Activated CD4-positive, alpha-beta T cell treated with anti-CD3 and anti-CD28 coated beads for 24 hours (primary cell): ENCODE measurements around the gene CHMP6.
"Not testable (repeated sequence)": the region's sequence is repeated elsewhere in the genome, so short reads cannot be mapped to it uniquely, and the experiment has no call there.

Experiments used
- DNase-seq, 2 donors: peaks; one replicate each; pipeline ENCODE4 v3.0.0-alpha.2; 2020; ENCODE audit warnings: low read depth in 2 of 2

The CHMP6 gene

DNA sequence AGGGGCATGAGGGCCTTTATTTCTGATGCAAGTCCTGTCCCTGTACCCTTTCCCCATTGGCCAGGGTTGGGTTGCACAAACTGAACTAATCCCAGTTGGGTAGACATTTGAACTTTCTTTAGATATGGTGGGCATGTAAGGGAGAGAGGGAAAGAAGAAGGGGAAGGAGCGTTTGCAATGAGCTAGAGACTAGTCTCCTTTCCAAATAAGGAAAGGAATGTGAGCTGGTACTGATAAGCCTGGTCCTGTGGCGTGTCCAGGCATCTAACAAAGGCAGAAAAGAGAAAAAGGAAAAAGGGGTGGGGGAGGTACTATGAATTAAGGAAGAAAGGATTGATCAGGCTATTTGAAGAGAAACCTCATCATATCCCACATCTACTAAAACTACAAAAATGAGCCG lies 20.3 kb downstream of the CHMP6 start:
- no peak for DNase-seq

DNA sequence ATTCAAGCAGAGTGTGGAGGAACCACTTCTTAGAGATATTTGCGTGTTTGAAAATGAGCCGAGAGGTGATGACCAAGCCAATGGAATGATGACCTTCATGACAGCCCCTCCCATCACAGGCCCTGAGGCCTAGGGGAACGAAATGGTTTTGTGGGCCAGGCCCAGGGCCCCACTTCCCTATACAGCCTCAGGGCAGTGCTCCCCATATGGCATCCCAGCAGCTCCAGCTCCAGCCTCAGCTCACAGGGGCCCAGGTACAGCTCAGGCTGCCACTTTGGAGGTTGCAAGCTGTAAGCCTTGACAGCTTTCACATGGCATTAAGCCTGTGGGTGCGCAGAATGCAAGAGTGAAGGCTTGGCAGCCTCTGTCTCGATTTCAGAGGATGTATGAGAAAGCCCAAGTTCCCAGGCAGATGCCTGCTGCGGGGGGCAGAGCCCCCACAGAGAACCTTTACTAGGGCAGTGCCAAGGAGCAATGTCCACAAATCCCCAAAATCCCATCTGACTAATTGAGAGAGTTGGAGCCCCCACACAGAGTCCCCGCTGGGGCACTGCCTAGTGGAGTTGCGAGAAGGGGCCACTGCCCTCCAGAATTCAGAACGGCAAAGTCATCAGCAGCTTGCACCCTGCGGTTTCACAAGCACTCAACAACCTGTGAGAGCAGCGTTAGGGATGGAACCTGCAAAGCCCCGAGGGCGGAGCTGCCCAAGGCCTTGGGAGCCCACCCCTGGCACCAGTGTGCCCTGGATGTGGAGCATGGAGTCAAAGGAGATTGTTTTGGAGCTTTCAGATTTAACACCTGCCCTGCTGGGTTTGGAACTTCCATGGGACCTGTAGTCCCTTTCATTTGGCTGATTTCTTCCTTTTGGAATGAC lies 21.2 kb downstream of the CHMP6 start:
- no peak for DNase-seq

DNA sequence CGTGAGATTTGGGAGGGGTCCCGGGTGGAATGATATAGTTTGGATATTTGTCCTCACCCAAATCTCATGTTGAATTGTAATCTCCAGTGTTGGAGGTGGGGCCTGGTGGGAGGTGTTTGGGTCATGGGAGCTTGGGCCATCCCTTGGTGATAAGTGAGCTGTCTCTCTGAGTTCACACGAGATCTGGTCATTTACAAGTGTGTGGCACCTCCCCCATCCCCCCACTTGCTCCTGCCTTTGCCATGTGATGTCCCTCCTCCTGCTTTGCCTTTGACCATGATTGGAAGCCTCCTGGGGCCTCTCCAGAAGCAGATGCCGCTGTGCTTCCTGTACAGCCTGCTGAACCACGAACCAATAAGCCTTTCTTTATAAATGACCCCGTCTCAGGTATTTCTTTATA lies 22.0 kb downstream of the CHMP6 start:
- DNase-seq, result no peak

DNA sequence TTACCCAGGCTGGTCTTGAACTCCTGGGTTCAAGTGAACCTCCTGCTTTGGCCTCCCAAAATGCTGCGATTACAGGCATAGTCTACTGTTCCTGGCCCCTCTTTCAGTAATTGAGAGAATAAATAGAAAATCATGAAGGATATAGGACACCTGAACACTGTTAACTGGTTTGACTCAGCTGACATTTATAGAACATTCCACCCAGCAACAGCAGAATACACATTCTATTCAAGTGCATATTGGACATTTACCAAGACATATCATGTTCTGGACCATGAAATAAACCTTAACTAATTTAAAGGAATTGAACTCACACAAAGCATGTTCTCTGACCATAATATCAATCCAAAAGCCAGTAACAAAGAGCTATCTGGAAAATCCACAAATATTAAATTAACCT lies 23.5 kb downstream of the CHMP6 start:
- DNase-seq, result no peak

DNA sequence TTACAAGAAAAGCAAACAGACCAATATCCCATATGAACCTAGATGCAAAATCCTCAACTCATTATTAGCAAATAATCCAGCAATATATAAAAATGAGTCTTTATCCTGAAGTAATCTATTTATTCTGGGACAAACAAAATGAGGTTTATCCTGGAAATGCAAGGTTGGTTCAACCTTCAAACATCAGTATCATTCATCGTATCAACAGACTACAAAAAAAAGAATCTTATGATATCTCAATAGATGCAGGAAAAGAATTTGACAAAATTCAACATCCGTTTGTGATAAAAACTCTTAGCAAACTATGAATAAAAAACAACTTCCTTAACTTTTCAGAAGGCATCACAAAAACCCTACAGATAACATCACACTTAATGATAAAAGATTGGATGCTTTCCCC lies 24.9 kb downstream of the CHMP6 start:
- no peak for DNase-seq

DNA sequence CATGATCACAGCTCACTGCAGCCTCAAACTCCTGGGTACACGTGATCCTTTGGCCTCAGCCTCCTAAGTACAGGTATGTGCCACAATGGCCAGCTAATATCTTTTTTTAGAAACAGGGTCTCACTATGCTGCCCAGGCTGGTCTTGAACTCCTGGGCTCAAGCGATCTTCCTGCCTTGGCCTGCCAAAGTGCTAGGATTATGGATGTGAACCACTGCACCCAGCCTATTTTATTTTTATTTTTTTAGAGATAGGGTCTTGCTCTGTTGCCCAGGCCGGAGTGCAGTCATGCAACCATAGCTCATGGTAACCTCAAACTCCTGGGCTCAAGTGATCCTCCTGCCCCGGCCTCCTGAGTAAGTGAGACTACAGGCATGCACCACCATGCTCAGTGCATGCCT lies 25.7 kb downstream of the CHMP6 start:
- not testable (repeated sequence) for DNase-seq

DNA sequence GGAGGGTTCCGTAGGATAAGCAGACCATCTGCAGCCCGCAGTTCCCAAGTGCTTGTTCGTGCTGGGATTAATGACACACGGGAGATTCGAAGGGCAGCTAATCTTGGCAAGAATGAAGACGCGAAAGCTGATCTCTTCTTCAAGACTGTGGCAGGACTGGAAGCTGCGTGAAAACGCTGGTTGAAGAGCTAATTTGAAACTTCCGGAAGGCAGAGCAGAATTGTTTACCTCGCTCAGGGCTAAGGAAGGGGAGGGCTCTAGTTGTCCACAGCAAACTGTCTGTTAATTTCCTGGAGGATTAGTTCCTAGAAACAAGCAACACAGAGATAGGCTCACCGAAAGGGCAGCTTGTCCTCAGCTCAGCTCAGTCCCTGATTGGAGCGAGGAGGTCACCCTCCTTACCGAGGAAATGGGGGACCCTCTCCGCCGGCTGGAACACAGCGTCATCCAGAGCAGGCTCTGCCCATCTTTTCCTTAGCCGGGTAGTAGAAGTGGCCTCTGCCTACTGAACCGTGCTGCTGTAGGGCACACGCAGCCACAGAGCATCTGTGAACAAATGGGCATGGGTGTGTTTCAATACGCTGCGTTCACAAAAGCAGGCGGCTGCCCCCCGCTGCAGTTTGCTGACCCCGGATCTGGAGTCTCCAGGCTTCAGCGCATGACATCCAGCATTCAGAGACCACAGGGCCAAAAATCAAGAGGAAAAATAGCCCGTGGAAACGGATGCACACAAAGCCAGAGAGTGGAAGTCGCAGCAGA lies 26.6 kb downstream of the CHMP6 start:
- DNase-seq, result no peak

DNA sequence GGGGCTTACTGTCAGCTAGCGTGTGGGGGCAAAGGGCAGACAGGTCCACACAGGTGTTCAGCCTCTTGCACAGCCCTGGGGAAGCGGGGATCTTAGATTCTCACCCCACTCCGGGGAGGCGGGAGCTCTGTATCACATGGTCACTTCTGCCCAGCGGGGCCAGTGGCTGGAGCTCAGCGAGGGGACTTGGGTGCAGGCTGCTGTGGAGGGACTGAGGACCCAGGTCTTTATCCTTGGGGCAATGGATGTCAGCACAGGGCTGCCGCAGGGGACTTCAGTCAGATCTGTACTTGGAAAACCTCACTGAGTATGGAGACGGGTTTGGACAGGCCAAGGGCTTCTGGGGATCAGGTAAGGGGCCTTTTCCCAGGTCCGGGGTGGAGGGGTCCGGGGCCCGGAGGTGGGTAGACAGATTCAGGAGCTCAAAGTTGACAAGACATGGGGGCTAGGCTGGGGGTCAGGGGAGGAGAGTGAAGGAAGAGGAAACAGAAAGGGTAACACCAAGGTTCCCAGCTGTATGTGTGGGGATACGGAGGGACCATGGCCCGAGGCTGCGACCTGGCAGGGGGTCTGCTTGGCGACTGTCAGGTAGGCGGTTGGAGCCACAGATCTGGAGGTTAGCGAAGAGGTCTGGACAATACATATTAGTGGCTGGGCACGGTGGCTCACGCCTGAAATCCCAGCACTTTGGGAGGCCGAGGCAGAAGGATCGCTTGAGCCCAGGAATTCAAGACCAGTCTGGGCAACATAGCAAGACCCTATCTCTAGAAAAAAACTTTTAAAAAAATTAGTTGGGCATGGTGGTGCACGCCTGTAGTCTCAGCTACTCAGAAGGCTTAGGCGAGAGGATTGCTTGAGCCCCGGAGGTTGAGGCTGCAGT lies 28.2 kb downstream of the CHMP6 start:
- DNase-seq, result no peak

DNA sequence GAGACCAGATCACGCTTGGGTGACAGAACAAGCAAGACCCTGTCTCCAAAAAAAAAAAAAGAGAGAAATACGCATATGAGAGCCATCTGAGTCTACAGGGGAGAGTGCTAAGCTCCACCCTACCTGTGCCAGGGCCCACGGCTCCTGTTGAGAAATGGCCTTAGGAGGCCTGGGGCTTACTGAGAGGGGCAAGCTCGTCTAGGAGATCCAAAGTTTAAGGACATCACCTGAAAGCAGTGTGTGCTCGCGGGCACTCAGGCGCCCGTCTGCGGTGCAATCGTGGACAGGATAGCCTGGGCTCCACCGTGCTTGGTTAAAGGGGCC lies 28.8 kb downstream of the CHMP6 start:
- no peak for DNase-seq

DNA sequence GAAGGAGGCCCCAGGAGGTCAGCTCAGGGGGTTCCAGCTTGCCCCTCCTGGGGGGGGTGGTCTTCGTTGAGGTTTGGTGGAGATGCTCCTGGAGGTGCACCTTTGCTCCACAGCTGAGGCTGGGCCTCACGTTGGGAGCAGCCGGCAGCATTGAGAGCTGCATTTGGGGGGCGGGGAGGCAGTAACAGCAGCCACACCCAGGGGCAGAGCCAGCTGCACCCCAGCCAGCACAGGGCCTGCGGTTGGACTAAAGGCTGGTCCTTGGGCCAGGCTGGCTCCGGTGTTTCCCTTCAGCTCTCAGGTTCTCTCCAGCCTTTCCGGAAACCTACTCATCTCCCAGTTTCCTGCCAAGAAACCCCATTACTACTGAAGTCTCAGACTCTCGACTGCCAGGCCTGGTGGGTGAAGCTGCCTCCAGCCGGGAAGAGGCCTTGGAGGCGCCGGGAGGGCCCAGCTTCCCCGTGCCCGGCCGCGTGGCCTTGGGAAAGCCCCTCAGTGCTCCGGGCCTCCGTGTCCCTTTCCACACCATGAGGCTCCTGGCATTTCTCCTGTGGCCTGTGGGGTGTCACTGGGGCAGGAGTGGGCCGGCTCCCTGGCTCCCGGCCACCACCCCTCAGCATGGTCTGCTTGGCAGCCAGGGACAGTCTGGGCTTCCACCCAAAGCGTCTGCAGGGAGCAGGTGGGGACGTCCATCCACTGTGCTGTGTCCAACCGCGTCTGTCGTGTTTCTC lies 29.3 kb downstream of the CHMP6 start:
- DNase-seq, result no peak

DNA sequence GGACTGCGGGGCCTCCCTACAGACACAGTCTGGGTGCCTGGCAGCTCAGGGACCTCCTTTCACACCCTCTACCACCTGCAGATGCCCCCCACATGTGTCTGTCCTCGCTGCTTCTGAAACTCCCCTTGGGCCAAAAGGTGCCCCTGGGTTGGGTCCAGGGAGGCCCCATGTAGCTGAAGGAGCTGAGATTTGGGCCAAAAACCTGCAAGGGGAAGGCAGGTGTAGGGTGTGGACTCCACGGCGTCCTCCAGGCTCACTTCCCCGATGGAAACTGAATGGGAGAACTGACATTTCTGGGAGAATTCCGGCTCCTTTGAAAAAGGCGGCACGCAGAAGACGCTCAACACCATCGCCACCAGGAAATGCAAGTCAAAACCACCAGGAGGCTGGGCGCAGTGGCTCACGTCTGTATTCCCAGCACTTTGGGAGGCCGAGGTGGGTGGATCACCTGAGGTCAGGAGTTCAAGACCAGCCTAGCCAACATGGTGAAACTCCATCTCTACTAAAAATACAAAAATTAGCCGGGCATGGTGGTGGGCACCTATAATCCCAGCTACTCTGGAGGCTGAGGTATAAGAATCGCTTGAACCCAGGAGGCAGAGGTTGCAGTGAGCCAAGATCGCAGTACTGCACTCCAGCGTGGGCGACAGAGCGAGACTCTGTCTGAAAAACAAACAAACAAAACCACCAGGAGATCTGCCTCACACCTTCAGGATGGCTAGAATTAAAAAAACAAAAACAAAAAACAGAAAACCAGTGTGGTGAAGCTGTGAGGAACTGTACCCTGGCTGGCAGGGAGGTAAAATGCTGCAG lies 30.1 kb downstream of the CHMP6 start:
- no peak for DNase-seq

DNA sequence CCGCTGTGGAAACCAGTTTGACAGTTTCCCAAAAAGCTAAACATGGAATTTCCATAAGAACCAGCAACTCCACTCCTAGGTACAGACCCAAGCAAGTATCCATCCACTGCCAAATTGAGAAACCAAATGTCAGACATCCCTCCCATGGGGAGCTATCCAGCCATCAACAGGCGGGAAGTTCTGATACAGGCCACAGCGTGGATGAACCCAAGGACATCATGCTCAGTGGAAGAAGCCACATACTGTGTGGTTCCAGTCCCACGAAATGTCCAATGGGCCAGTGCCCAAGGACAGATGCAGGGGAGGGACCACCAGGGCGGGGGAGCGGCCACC lies 30.7 kb downstream of the CHMP6 start:
- no peak for DNase-seq

DNA sequence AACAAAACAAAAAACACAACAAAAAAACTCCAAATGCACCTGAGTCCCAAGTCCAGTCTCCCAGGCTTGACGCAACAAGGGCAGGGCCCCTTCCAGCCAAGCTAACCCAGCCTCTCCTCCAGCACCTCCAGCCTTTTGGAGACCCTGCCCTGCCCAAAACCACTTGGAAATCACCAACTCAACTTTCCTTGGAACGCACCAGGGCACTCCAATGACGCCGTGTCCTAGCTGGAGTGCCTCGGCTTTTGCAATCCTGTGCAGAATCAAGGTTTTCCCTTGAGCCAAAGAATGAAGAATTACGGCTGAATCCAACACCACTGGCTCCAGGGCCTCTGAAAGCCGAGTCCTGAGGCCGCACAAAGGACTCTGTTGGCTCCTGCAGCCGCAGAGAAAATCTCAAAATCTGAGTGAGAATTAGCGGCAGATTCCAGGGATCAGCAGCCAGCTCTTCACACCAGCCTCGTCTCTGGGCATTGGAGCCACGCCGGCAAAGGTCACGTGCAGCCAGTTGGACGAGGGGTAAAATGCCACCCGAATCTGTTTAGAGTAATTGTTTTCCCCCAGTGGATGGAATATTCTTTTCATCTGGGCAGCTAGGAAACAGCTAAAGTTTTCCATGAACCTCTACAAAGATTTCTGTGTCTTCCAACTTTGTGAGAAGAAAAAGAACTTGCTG lies 33.6 kb downstream of the CHMP6 start:
- no peak for DNase-seq

DNA sequence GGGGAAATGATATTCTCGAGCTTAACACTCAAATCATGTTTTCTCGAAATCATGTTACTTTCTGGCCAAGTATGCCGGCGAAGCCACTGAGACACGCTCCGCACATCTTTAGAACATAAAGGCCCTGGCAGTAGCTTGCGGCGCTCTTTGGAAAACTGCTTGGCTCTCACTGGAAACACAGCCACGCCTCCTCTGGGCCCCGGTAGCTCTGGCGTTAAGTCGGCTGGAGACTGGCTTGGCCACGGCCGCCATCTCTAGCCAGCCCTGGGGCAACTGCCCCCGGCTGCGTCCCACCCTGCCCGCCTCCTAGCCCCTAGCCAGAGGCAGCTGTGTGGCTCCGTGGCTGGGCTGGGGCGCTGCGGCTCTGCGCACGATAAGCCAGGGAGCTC lies 34.1 kb downstream of the CHMP6 start:
- DNase-seq, result no peak

DNA sequence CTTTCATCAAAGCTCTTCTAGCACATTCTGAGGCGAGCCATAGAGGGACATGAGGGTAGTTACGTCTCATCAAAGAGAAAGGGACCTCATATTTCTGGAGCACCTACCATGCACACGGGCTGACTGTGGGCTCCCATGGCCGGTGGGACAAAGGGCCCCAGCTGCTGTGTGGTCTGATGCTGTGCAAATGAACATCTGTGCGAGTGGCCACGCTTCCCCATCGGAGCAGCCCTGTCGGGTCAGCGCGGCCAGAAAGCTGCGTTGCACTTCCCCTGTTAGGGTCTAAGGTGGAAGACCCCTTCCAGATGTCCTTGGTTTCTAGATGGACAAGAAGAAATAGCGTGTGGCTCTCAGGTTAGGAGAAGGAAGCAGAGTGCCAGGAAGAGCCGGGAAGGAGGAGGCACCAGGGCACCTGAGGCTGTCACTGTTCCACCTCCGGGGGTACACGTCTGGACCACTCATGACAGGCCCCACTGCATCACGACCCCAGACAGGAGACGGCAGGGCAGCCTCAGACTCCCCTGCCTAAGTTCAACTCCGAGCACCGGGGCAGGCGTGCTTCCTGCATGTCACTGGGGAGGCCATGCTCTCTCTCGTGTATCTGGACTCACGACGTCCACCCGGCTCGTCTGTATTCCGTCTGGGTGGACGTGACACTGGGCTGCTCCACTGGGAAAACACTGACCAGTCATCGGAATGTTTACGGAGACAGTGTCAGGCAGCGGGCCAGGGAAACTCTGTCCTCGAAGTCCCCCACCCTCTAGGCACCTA lies 34.8 kb downstream of the CHMP6 start:
- DNase-seq, result no peak

DNA sequence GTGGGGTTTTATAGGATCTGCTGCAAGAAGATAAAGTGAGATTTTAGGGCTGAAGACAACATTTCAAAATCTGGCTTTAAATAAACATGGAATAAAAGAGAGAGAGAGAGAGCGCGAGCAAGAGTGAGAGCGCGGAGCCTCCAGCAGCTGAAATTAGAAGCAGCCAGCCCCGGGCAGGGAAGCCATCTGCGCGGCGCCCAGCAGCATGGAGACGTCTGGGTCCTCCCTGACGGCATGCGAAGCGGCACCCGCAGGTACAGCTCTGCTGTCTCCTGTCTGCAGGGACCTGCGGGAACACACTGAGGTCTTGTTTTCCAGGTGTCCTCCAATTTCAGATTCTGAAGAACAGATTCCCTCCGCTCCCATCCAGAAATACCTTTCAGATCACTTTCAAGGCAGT lies 35.4 kb downstream of the CHMP6 start:
- DNase-seq, result no peak

DNA sequence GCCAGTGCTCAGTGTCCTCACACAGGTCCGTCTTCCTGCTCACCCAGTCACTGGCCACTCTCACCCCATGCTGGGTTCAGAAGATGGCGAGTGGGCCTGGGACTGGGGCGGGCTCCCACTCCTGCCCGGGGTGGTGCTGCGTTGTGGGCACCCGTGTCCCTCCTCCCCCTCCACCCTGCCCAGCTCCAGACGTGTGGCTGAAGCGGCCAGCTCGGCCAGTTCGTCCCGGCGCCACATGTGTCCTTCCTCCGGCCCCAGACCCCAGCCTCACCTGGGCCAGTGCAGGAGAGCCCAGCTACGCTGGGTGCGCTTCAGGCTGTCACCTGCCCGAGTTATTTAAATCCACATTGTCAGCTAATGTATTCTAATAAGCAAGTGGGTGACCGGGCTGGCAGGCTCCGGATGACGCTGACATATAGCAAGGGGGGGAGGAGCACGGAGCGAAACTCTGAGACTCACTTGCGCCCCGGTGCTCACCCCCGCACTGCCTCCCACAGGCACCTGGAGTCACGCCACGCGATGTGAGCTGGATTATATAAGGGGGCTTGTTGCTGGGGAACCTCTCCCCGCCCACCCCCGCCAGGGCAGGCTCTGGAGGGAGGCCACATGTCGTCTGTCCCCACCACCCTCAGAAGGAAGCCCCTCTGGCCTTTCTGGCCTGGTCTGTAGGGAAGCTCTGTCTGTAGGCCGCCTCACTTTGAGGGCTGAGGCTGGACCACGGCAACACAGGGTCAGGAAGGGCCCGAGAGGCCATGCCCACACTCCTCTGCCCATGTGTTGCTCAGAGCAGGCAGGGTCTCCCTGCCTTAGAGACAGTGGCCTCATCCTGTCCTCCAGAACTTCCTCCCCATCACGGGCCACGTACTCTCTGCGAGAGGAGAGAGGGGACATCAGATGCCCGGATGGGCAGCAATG lies 36.2 kb downstream of the CHMP6 start:
- DNase-seq, result no peak

DNA sequence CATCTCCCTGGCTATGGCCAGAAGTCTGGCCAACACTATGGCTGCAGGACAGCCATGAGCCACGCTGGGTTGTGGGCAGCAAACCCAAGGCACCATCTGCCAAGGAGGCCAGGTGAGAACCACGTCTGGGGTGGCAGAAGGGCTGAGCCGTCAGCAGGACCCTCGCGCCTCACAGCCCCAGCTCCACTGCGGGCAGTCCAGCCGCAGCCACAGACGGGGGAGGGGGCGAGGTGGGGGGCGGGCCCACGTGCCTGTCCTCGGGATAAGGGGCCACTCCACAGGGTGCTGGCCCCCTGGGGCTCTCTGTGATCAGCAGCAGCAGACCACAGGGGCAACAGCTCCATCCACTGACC lies 36.8 kb downstream of the CHMP6 start:
- no peak for DNase-seq

DNA sequence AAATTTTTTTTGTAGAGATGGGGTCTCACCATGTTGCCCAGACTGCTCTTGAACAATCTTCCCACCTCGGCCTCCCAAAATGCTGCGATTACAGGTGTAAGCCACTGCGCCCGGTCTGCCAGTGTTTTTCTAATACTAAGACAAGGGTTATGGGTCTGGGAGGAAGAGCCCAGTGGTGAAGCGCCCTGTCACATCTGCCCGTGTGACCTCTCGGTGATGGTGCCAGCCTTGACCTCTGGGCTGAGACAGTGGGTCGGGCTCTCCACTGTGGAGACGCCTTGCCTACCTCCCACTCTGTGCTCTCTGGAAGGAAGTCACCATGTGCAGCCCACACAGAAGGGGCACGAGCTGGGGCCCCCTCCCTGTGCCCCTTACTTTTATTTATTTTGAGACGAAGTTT lies 38.2 kb downstream of the CHMP6 start:
- DNase-seq, result no peak
